H1 (cell line): Measurements from ENCODE around the gene TMEM163. TPM values are rescaled to one million over a fixed set of nuclear protein-coding genes. Genes with fewer than 3 reads are reported as not detected.

ENCODE experiments used
- CTCF ChIA-PET: fragments of 300-600 bp; sonication (Branson Sonifier 250); formaldehyde crosslinking; loops from one replicate; lab custom pipeline; 2021; ENCODE audit not compliant: partially characterized antibody; lab: Charles Lee
- POLR2A ChIA-PET: fragments of 300-600 bp; sonication (Branson Sonifier 250); formaldehyde crosslinking; loops from one replicate; lab custom pipeline; 2021; ENCODE audit warnings: inconsistent platforms; ENCODE audit not compliant: partially characterized antibody; lab: Charles Lee
- DNase-seq, 2 experiments: peaks; one replicate each; pipeline versions ENCODE4 v3.0.0 to v3.0.0-alpha.2; 2010 to 2022; ENCODE audit warnings: low spot score in 2 of 2, low read depth in 1 of 2, mixed read lengths in 1 of 2
- FAIRE-seq: peaks from 2 replicates; lab custom pipeline; 2011; peaks lifted over from hg19 to GRCh38; lab: Jason Lieb, UNC
- H2AFZ ChIP-seq: 2 replicates; pipeline ENCODE4 v1.8.1; 2012; ENCODE audit warnings: low read length, inconsistent platforms
- H2AK5ac ChIP-seq: 2 replicates; pipeline ENCODE4 v1.6.1; 2013; ENCODE audit warnings: low read depth, low read length
- H2BK120ac ChIP-seq: replicated peaks from 2 replicates; pipeline ENCODE3; 2013; ENCODE audit warnings: low read depth, low read length, inconsistent platforms
- H2BK12ac ChIP-seq: 2 replicates; pipeline ENCODE4 v1.6.1; 2013; ENCODE audit warnings: low read depth, low read length
- H2BK15ac ChIP-seq: 2 replicates; pipeline ENCODE4 v1.6.1; 2013; ENCODE audit warnings: low read length
- H2BK20ac ChIP-seq: 2 replicates; pipeline ENCODE4 v1.6.1; 2013; ENCODE audit warnings: low read length
- H2BK5ac ChIP-seq: 2 replicates; pipeline ENCODE4 v1.6.1; 2013; ENCODE audit warnings: low read depth, low read length
- H3K14ac ChIP-seq: 2 replicates; pipeline ENCODE4 v1.6.1; 2013; ENCODE audit warnings: inconsistent platforms; ENCODE audit not compliant: insufficient read length
- H3K18ac ChIP-seq: 2 replicates; pipeline ENCODE4 v1.6.1; 2013; ENCODE audit warnings: low read length; ENCODE audit errors: extremely low read depth
- H3K23ac ChIP-seq: 2 replicates; pipeline ENCODE4 v1.6.1; 2013; ENCODE audit warnings: inconsistent platforms; ENCODE audit not compliant: insufficient read length
- H3K23me2 ChIP-seq: 2 replicates; pipeline ENCODE4 v1.6.1; 2013; ENCODE audit warnings: low read depth, low read length
- H3K27ac ChIP-seq: 2 replicates; pipeline ENCODE4 v1.6.1; 2011; ENCODE audit warnings: low read depth, low read length, inconsistent platforms
- H3K27me3 ChIP-seq, 4 experiments: replicated peaks in 1 of 4; 1 replicate in 1 of 4; 2 replicates in 3 of 4; pipeline versions ENCODE4 v1.6.1 to v1.8.1; 2011 to 2013; ENCODE audit warnings: low read length in 3 of 4, mild to moderate bottlenecking in 3 of 4, inconsistent platforms in 2 of 4, mixed read lengths in 2 of 4, moderate library complexity in 1 of 4; ENCODE audit not compliant: control insufficient read depth in 3 of 4, insufficient read depth in 3 of 4; ENCODE audit errors: extremely low read depth in 1 of 4
- H3K36me3 ChIP-seq, 4 experiments: 2 replicates each; pipeline versions ENCODE4 v1.6.1 to v1.8.1; 2011 to 2013; ENCODE audit warnings: mild to moderate bottlenecking in 4 of 4, low read length in 3 of 4, moderate library complexity in 2 of 4, control low read depth in 1 of 4, inconsistent platforms in 1 of 4; ENCODE audit not compliant: insufficient read depth in 4 of 4, control insufficient read depth in 2 of 4
- H3K4ac ChIP-seq: replicated peaks from 2 replicates; pipeline ENCODE3; 2013; ENCODE audit warnings: low read length, low read depth, mixed read lengths, inconsistent platforms; ENCODE audit not compliant: insufficient read length
- H3K4me1 ChIP-seq, 4 experiments: replicated peaks in 1 of 4; 1 replicate in 1 of 4; 2 replicates in 3 of 4; pipeline versions ENCODE4 v1.6.1 to v1.8.1; 2011 to 2013; ENCODE audit warnings: low read length in 3 of 4, inconsistent platforms in 2 of 4, mixed read lengths in 1 of 4; ENCODE audit not compliant: insufficient read depth in 4 of 4, control insufficient read depth in 3 of 4
- H3K4me2 ChIP-seq, 2 experiments: 2 replicates each; pipeline versions ENCODE4 v1.6.1 to v1.8.1; 2011 to 2013; ENCODE audit warnings: low read depth in 2 of 2, low read length in 2 of 2, control low read depth in 1 of 2, inconsistent platforms in 1 of 2, mild to moderate bottlenecking in 1 of 2; ENCODE audit not compliant: insufficient read depth in 1 of 2
- H3K4me3 ChIP-seq, 4 experiments: fragments of 200-600, 300-600 bp in 1 of 4; sonication (generic), shearing (Covaris generic), sonication (Bioruptor Twin) in 1 of 4; 2 replicates each; pipeline versions ENCODE4 v1.5.1 to v1.8.1; 2011 to 2016; ENCODE audit warnings: low read length in 4 of 4, low read depth in 3 of 4, control low read depth in 2 of 4, inconsistent platforms in 2 of 4, mild to moderate bottlenecking in 2 of 4, mixed read lengths in 1 of 4, moderate library complexity in 1 of 4; ENCODE audit not compliant: insufficient read depth in 2 of 4; ENCODE audit errors: extremely low read depth in 1 of 4
- H3K56ac ChIP-seq: replicated peaks from 2 replicates; pipeline ENCODE3; 2013; ENCODE audit warnings: low read depth, mild to moderate bottlenecking, mixed read lengths, low read length, inconsistent platforms; ENCODE audit not compliant: insufficient read length
- H3K79me1 ChIP-seq: 2 replicates; pipeline ENCODE4 v1.6.1; 2013; ENCODE audit warnings: low read depth, low read length, control low read depth
- H3K79me2 ChIP-seq, 2 experiments: 2 replicates each; pipeline versions ENCODE4 v1.6.1 to v1.8.1; 2012 to 2013; ENCODE audit warnings: low read length in 2 of 2, mild to moderate bottlenecking in 2 of 2, inconsistent platforms in 1 of 2; ENCODE audit not compliant: insufficient read depth in 2 of 2, control insufficient read depth in 1 of 2
- H3K9ac ChIP-seq, 4 experiments: replicated peaks in 1 of 4; 1 replicate in 1 of 4; 2 replicates in 3 of 4; pipeline versions ENCODE4 v1.6.1 to v1.8.1; 2011 to 2013; ENCODE audit warnings: low read depth in 3 of 4, low read length in 3 of 4, control low read depth in 2 of 4, mild to moderate bottlenecking in 2 of 4, moderate library complexity in 2 of 4, inconsistent platforms in 1 of 4; ENCODE audit errors: extremely low read depth in 1 of 4
- H3K9me3 ChIP-seq, 2 experiments: 2 replicates each; pipeline versions ENCODE4 v1.6.1 to v1.8.1; 2012 to 2013; ENCODE audit warnings: mild to moderate bottlenecking in 2 of 2, moderate library complexity in 2 of 2, control low read depth in 1 of 2, inconsistent platforms in 1 of 2, low read depth in 1 of 2, low read length in 1 of 2, mixed read lengths in 1 of 2; ENCODE audit not compliant: insufficient read depth in 2 of 2
- H4K20me1 ChIP-seq, 2 experiments: replicated peaks in 1 of 2; 2 replicates each; pipeline versions ENCODE3 to v1.8.1; 2011 to 2013; ENCODE audit warnings: inconsistent platforms in 2 of 2, low read length in 2 of 2, mild to moderate bottlenecking in 1 of 2; ENCODE audit not compliant: insufficient read depth in 2 of 2, control insufficient read depth in 1 of 2
- H4K5ac ChIP-seq: 2 replicates; pipeline ENCODE4 v1.6.1; 2013; ENCODE audit warnings: low read length, low read depth, mixed read lengths, inconsistent platforms; ENCODE audit not compliant: insufficient read length
- H4K8ac ChIP-seq: 2 replicates; pipeline ENCODE4 v1.8.0; 2013; ENCODE audit warnings: mild to moderate bottlenecking, moderate library complexity, low read length, inconsistent platforms; ENCODE audit not compliant: insufficient read depth; ENCODE audit errors: extremely low read depth
- H4K91ac ChIP-seq: replicated peaks from 2 replicates; pipeline ENCODE3; 2013; ENCODE audit warnings: low read length, mixed read lengths, inconsistent platforms; ENCODE audit not compliant: insufficient read length
- ASH2L ChIP-seq: fragments of 200-600, 300-600 bp; sonication (generic); IDR thresholded peaks from one replicate; pipeline ENCODE4 v1.7.1; 2017; ENCODE audit warnings: low read length
- JUN ChIP-seq: IDR thresholded peaks from 2 replicates; pipeline ENCODE4 v1.6.1; 2011; ENCODE audit warnings: low read depth, mild to moderate bottlenecking, improper control_type of control experiment, low read length
- JUND ChIP-seq: IDR thresholded peaks from 2 replicates; pipeline ENCODE4 v1.6.1; 2011; ENCODE audit warnings: mild to moderate bottlenecking, improper control_type of control experiment, low read length
- RBBP5 ChIP-seq: IDR thresholded peaks from 2 replicates; pipeline ENCODE4 v1.7.1; 2012; ENCODE audit warnings: low read depth, mild to moderate bottlenecking, inconsistent platforms, low read length, moderate library complexity, borderline replicate concordance
- RXRA ChIP-seq: IDR thresholded peaks from 2 replicates; pipeline ENCODE4 v1.6.1; 2011; ENCODE audit warnings: low read depth, mild to moderate bottlenecking, low read length, moderate library complexity; ENCODE audit not compliant: insufficient read depth
- SAP30 ChIP-seq: fragments of 300-600 bp; sonication (generic); IDR thresholded peaks from 2 replicates; pipeline ENCODE4 v1.7.1; 2012; ENCODE audit warnings: low read length, moderate library complexity, mild to moderate bottlenecking, inconsistent platforms; ENCODE audit not compliant: insufficient read depth, insufficient replicate concordance
- SP2 ChIP-seq: IDR thresholded peaks from 2 replicates; pipeline ENCODE4 v1.6.1; 2012; ENCODE audit warnings: mild to moderate bottlenecking, low read length, inconsistent platforms
- SRF ChIP-seq: IDR thresholded peaks from 2 replicates; pipeline ENCODE4 v1.6.1; 2011; ENCODE audit warnings: mild to moderate bottlenecking, low read depth, low read length, moderate library complexity
- TBP ChIP-seq: IDR thresholded peaks from 2 replicates; pipeline ENCODE4 v1.6.1; 2011; ENCODE audit warnings: low read depth, low read length, improper control_type of control experiment
- WGBS, 2 experiments: shearing (Covaris generic) in 1 of 2; methylation state at CpG; one replicate each; pipeline versions ENCODE4 v1.1.6 to v1.1.7; 2013 to 2015; ENCODE audit warnings: low lambda C conversion rate in 2 of 2, mixed read lengths in 2 of 2, inconsistent platforms in 1 of 2, low coverage in 1 of 2, missing lambda C conversion rate in 1 of 2; ENCODE audit not compliant: insufficient replicate concordance in 2 of 2, insufficient coverage in 1 of 2, insufficient read length in 1 of 2; ENCODE audit errors: extremely low coverage in 1 of 2, missing lambda C conversion rate in 1 of 2; 5-methylcytosine and 5-hydroxymethylcytosine counted together
- polyA plus RNA-seq, 7 experiments: library from polyadenylated mRNA; depleted of rRNA in 3 of 7; stranded (reverse) in 5 of 7; unstranded in 2 of 7; fragments of >200 nt in 5 of 7; fragments of 200-250 nt in 2 of 7; gene quantifications; 1 replicate in 5 of 7; 2 replicates in 1 of 7; 4 replicates in 1 of 7; pipeline versions ENCODE4 v1.2.1 to v1.2.3, GENCODE V29; 2011 to 2013; ENCODE audit warnings: missing spikeins in 2 of 7, mixed read lengths in 2 of 7
- total RNA-seq: library from RNA; stranded (reverse); fragmentation: NEBNext Ultra II Directional; extraction: Animal tissue kit (Norgen Biotek cat#: 25700); gene quantifications from 2 replicates; pipeline ENCODE4 v1.2.1, GENCODE V29; 2021
- TF ChIP-seq, protein P1 (sequence below): IDR thresholded peaks from 2 replicates; pipeline ENCODE4 v1.6.1; 2012; ENCODE audit warnings: inconsistent platforms

Gene TMEM163
- total and polyA plus RNA-seq, 2 of the 8 experiments (the other 6 are each of a cell fraction or from before 2014, with no cell fraction given), result 2.8 to 3.2 TPM

DNA sequence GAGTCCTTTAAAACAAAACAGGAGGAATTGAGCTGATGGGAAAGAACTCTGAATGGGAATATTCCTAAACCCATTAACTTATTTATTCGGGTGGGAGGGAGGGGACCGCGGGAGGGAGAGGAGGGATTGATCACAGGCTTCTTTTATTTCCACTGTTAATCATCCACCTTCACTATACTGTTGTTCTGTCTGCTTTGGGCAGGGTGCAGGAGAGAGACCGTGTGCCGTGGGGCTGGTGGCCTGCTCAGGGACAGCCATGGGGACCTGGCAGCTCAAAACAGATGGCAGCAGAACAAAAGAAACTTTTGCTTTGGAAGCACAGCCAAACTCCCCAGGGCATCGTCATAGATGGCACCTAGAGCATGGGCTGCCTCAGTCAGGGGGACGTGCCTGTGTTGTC, 269.6 kb downstream of the TMEM163 start:
- H3K79me2 ChIP-seq, result no peaks in the 10 kb centered on the region
- DNase-seq (no peak), FAIRE-seq (no peak)
- no peak overlapping the region for H3K4me2 ChIP-seq
- no peaks in the 10 kb centered on the region; a peak in 1 of 7 replicates for H3K4me1 ChIP-seq
- WGBS, 2 experiments, result 86% methylated on average over 5 of the region's 7 CpGs; no CpG with 5 or more reads in 1 of the 2 experiments
- no peak overlapping the region for H4K91ac ChIP-seq
- H3K4me3 ChIP-seq, result no peak overlapping the region
- H4K8ac ChIP-seq, result no peak overlapping the region; the same call in 1 of the 2 replicates
- H3K9me3 ChIP-seq, result no peaks in the 10 kb centered on the region
- H3K79me1 ChIP-seq, result no peaks in the 10 kb centered on the region
- no peak overlapping the region for H2BK12ac ChIP-seq
- H2AK5ac ChIP-seq, result no peak overlapping the region
- H4K20me1 ChIP-seq, result peaks cover 0 to 1% of the 10 kb centered on the region in 2 experiments
- H3K56ac ChIP-seq, result no peak overlapping the region
- no peak overlapping the region for H2BK15ac ChIP-seq
- no peak overlapping the region for H2BK120ac ChIP-seq
- H2BK5ac ChIP-seq, result no peak overlapping the region
- H3K4ac ChIP-seq, result no peak overlapping the region
- H2BK20ac ChIP-seq, result no peak overlapping the region
- CTCF ChIA-PET, result interaction anchor here (1.2 to 9.3 kb wide), 13 partner anchors 11 to 559 kb away, joined by 3 to 132 read pairs (median 9); no protein-coding TSS in a partner anchor
- no peak overlapping the region for H3K18ac ChIP-seq
- no peaks in the 10 kb centered on the region for H3K23me2 ChIP-seq
- no peak overlapping the region for H3K9ac ChIP-seq
- POLR2A ChIA-PET, result no interaction called here
- H4K5ac ChIP-seq, result no peak overlapping the region
- TF ChIP-seq TBP (no peak), JUN (no peak), JUND (no peak), SP2 (no peak), RBBP5 (no peak), ASH2L (no peak), RXRA (no peak), SRF (no peak), SAP30 (no peak)
- TF ChIP-seq, protein P1, sequence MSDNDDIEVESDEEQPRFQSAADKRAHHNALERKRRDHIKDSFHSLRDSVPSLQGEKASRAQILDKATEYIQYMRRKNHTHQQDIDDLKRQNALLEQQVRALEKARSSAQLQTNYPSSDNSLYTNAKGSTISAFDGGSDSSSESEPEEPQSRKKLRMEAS, result no peak
- TF ChIP-seq, all 59 proteins: peak for 0
- no peak overlapping the region for H3K23ac ChIP-seq
- H3K14ac ChIP-seq, result no peak overlapping the region
- H2AFZ ChIP-seq, result no peak overlapping the region
- H3K36me3 ChIP-seq, result no peaks in the 10 kb centered on the region; a peak in 3 of 8 replicates
- H3K27me3 ChIP-seq, result no peaks in the 10 kb centered on the region
- no peak overlapping the region for H3K27ac ChIP-seq
